ENCODE data around the gene ZNF273.

DNA sequence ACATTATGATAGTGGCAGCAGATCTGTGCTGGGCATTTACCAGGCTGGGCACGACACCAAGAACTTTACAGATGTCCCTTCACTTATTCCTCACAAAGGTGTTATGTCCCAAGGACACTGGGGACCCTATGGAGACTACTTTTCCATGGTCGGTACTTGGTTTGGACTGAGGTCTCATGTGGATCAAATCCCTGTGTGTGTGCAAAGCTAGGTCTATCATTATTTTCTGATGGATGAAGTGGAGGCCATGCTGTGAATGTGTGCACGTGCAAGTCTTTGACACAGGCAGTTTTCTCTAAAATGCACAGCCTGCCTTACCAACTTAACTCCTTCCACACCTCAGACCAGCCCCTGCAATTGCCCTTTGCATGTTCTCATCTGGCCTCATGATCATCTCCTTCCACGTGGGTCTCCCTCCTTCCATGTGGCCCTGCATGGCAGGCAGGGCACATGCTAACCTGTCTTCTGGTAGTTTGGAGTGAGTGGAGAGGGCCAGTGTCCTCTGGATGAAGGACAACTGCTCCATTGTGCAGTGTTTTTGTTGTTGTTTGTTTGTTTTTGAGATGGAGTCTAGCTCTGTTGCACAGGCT lies 16.0 kb upstream of the ZNF273 start:
- TF ChIP-seq CTCF (IDR thresholded peaks at IDR 0.05) (no peak), POLR2A (IDR thresholded peaks at IDR 0.05) (no peak), EP300 (IDR thresholded peaks at IDR 0.05) (no peak), POLR2AphosphoS5 (IDR thresholded peaks at IDR 0.05) (no peak)

Data from suprapubic skin (tissue), 4 donors.